ENCODE results near the gene CCDC87. TPM values are rescaled to one million over a fixed set of nuclear protein-coding genes. Genes with fewer than 3 reads are reported as not detected.

CCDC87 gene
- polyA plus RNA-seq, 1 experiment, result 0.15 TPM

GRCh38 chr11:66638177-66639065 lies 45.6 kb upstream of the CCDC87 start, which contains the start of gene RBM4:
Gene RBM4, plus strand, starts transcription at chr11:66638703. Its CDS starts 1,009 bp downstream, at chr11:66639712.
- ChIA-PET CTCF (interaction anchor here (0.7 to 2.6 kb wide), 8 partner anchors 7 to 337 kb away, joined by 3 to 9 read pairs (median 4); partner anchors contain the start of genes C11orf86 and RBM4B), POLR2A (interaction anchor here (0.6 to 1.7 kb wide), 3 partner anchors 20 to 723 kb away, joined by 3 to 8 read pairs (median 4); no protein-coding TSS in a partner anchor)
- peaks cover 9% of the 10 kb centered on the region for H3K36me3 ChIP-seq (ENCODE audit: control insufficient read depth, insufficient read depth, low read length)
- H3K27me3 ChIP-seq (ENCODE audit: control insufficient read depth, insufficient read depth, low read length), result no peaks in the 10 kb centered on the region
- DNase-seq (ENCODE audit: low read depth), result peak; percentile 98
- peak; percentile 32 for TF ChIP-seq CTCF (IDR thresholded peaks at IDR 0.05; ENCODE audit: insufficient read depth, low read depth, low read length)
- H3K4me3 ChIP-seq (ENCODE audit: low read depth, low read length), result peak within 1 kb of the TSS; percentile 70

GRCh38 chr11:66637557-66638176 lies 44.8 kb upstream of the CCDC87 start:
- Histone ChIP-seq H3K36me3 (ENCODE audit: control insufficient read depth, insufficient read depth, low read length) (peaks cover 8% of the 10 kb centered on the region), H3K4me3 (ENCODE audit: low read depth, low read length) (peak overlapping the region; percentile 39), H3K27me3 (ENCODE audit: control insufficient read depth, insufficient read depth, low read length) (no peaks in the 10 kb centered on the region)
- CTCF ChIA-PET, result interaction anchor here (0.7 to 2.6 kb wide), 9 partner anchors 8 to 338 kb away, joined by 3 to 9 read pairs (median 3); partner anchors contain the start of genes C11orf86 and RBM4B
- POLR2A ChIA-PET, result interaction anchor here (0.6 to 1.7 kb wide), 2 partner anchors 20 to 724 kb away, joined by 4 to 8 read pairs; no protein-coding TSS in a partner anchor
- DNase-seq (ENCODE audit: low read depth), result no peak
- TF ChIP-seq CTCF (IDR thresholded peaks at IDR 0.05; ENCODE audit: insufficient read depth, low read depth, low read length), result no peak

- Histone ChIP-seq H3K36me3 (ENCODE audit: control insufficient read depth, insufficient read depth, low read length) (peaks cover 8% of the 10 kb centered on the region), H3K4me3 (ENCODE audit: low read depth, low read length) (no peak overlapping the region), H3K27me3 (ENCODE audit: control insufficient read depth, insufficient read depth, low read length) (no peaks in the 10 kb centered on the region)
- DNase-seq (ENCODE audit: low read depth), result no peak
- CTCF ChIA-PET, result interaction anchor here (1.0 to 2.6 kb wide), 2 partner anchors 14 to 42 kb away, joined by 3 to 9 read pairs; partner anchors contain the start of gene RBM4B
- POLR2A ChIA-PET, result no interaction called here
- TF ChIP-seq CTCF (IDR thresholded peaks at IDR 0.05; ENCODE audit: insufficient read depth, low read depth, low read length), result no peak
Measured at GRCh38 chr11:66636411-66636810, 43.5 kb upstream of the CCDC87 start.

- no peak for TF ChIP-seq CTCF (IDR thresholded peaks at IDR 0.05; ENCODE audit: insufficient read depth, low read depth, low read length)
- POLR2A ChIA-PET, result no interaction called here
- Histone ChIP-seq H3K4me3 (ENCODE audit: low read depth, low read length) (no peak overlapping the region), H3K36me3 (ENCODE audit: control insufficient read depth, insufficient read depth, low read length) (peaks cover 10% of the 10 kb centered on the region), H3K27me3 (ENCODE audit: control insufficient read depth, insufficient read depth, low read length) (no peaks in the 10 kb centered on the region)
- no peak for DNase-seq (ENCODE audit: low read depth)
- CTCF ChIA-PET, result interaction anchor here (0.6 kb wide), 1 partner anchor 33 kb away, joined by 3 read pairs; no protein-coding TSS in a partner anchor
Measured at GRCh38 chr11:66632952-66633351, 40.1 kb upstream of the CCDC87 start.

GRCh38 chr11:66631883-66632282 lies 39.0 kb upstream of the CCDC87 start:
- CTCF ChIA-PET, result no interaction called here
- peaks cover 19% of the 10 kb centered on the region for H3K36me3 ChIP-seq (ENCODE audit: control insufficient read depth, insufficient read depth, low read length)
- POLR2A ChIA-PET, result no interaction called here
- H3K27me3 ChIP-seq (ENCODE audit: control insufficient read depth, insufficient read depth, low read length), result no peaks in the 10 kb centered on the region
- no peak for TF ChIP-seq CTCF (IDR thresholded peaks at IDR 0.05; ENCODE audit: insufficient read depth, low read depth, low read length)
- no peak overlapping the region for H3K4me3 ChIP-seq (ENCODE audit: low read depth, low read length)
- no peak for DNase-seq (ENCODE audit: low read depth)

Measured in BJ (cell line).